ENCODE measurements around the gene TSC1.
"Not testable (repeated sequence)": the region's sequence is repeated elsewhere in the genome, so short reads cannot be mapped to it uniquely, and the experiment has no call there.

The TSC1 gene

GRCh38 chr9:132975961-132976360, 31.5 kb upstream of the TSC1 start:
- DNase-seq: no peak

- DNase-seq: no peak
These were observed 29.3 kb upstream of the TSC1 start for GRCh38 chr9:132973713-132974112.

- DNase-seq: no peak
These were observed 28.8 kb upstream of the TSC1 start for GRCh38 chr9:132973166-132973565.

GRCh38 chr9:132970324-132971062, 26.1 kb upstream of the TSC1 start:
- no peak for DNase-seq

GRCh38 chr9:132969783-132970182, 25.4 kb upstream of the TSC1 start:
- DNase-seq: no peak

- DNase-seq: not testable (repeated sequence)
These were observed 23.5 kb upstream of the TSC1 start for GRCh38 chr9:132967908-132968307.

GRCh38 chr9:132965478-132965877, 21.1 kb upstream of the TSC1 start:
- no peak for DNase-seq

GRCh38 chr9:132961002-132961401, 16.6 kb upstream of the TSC1 start:
- no peak for DNase-seq

GRCh38 chr9:132957805-132958204, 13.4 kb upstream of the TSC1 start:
- no peak for DNase-seq

- DNase-seq: no peak
These were observed 11.4 kb upstream of the TSC1 start for GRCh38 chr9:132955768-132956167.

GRCh38 chr9:132955123-132955522, 10.7 kb upstream of the TSC1 start:
- DNase-seq: no peak

GRCh38 chr9:132949709-132950108, 5.3 kb upstream of the TSC1 start:
- DNase-seq: no peak

GRCh38 chr9:132948482-132949050, 4.2 kb upstream of the TSC1 start:
- no peak for DNase-seq

- no peak for DNase-seq
These were observed 3.3 kb upstream of the TSC1 start for GRCh38 chr9:132947756-132948155.

GRCh38 chr9:132946631-132947295, 2.3 kb upstream of the TSC1 start:
- DNase-seq: no peak

GRCh38 chr9:132946211-132946610, 1.8 kb upstream of the TSC1 start:
- no peak for DNase-seq

- no peak for DNase-seq
These were observed 1.0 kb upstream of the TSC1 start for GRCh38 chr9:132945186-132946130.

GRCh38 chr9:132943651-132944293, 644 bp downstream of the TSC1 start:
- no peak for DNase-seq

- no peak for DNase-seq
These were observed 1.8 kb downstream of the TSC1 start for GRCh38 chr9:132942541-132943182.

GRCh38 chr9:132939169-132939568, 5.2 kb downstream of the TSC1 start:
- no peak for DNase-seq

- DNase-seq: no peak
These were observed 6.9 kb downstream of the TSC1 start for GRCh38 chr9:132937463-132937901.

- no peak for DNase-seq
These were observed 9.4 kb downstream of the TSC1 start for GRCh38 chr9:132935026-132935425.

Data from NCI-H2081 treated with DMSO at 0.1 percent for 48 hours (cell line).